GM21447 (cell line): ENCODE measurements around the gene OR6N2.

ENCODE experiments used
- ATAC-seq: cut with Tn5 transposase; IDR thresholded peaks from one replicate; pipeline ENCODE4 v1.9.1; 2021; ENCODE audit not compliant: unreplicated experiment

The OR6N2 gene

GRCh38 chr1:158781104-158781503 lies at the start of gene OR6N2:
TSS of gene OR6N2 (minus strand) at chr1:158781204. CDS start at chr1:158777635, 3,569 bp downstream.
- ATAC-seq: no peak

- peak; percentile 58 for ATAC-seq
Observed at GRCh38 chr1:158830074-158830677, 49.2 kb upstream of the OR6N2 start.

GRCh38 chr1:158821723-158822122 lies 40.7 kb upstream of the OR6N2 start:
- no peak for ATAC-seq

- no peak for ATAC-seq
Observed at GRCh38 chr1:158819461-158820443, 38.7 kb upstream of the OR6N2 start.

GRCh38 chr1:158818975-158819431 lies 38.0 kb upstream of the OR6N2 start:
- ATAC-seq: no peak

- no peak for ATAC-seq
Observed at GRCh38 chr1:158818560-158818959, 37.6 kb upstream of the OR6N2 start.

- ATAC-seq: no peak
Observed at GRCh38 chr1:158814970-158815369, 34.0 kb upstream of the OR6N2 start.

GRCh38 chr1:158813164-158813563 lies 32.2 kb upstream of the OR6N2 start:
- no peak for ATAC-seq

- no peak for ATAC-seq
Observed at GRCh38 chr1:158812336-158812735, 31.3 kb upstream of the OR6N2 start.

GRCh38 chr1:158810311-158810710 lies 29.3 kb upstream of the OR6N2 start:
- no peak for ATAC-seq

GRCh38 chr1:158809862-158810261 lies 28.9 kb upstream of the OR6N2 start:
- no peak for ATAC-seq

GRCh38 chr1:158809256-158809655 lies 28.3 kb upstream of the OR6N2 start:
- no peak for ATAC-seq

GRCh38 chr1:158806916-158807536 lies 26.0 kb upstream of the OR6N2 start:
- ATAC-seq: no peak

GRCh38 chr1:158803678-158804077 lies 22.7 kb upstream of the OR6N2 start:
- no peak for ATAC-seq

GRCh38 chr1:158801396-158801795 lies 20.4 kb upstream of the OR6N2 start:
- ATAC-seq: no peak

- no peak for ATAC-seq
Observed at GRCh38 chr1:158800526-158800925, 19.5 kb upstream of the OR6N2 start.

- ATAC-seq: no peak
Observed at GRCh38 chr1:158799689-158800088, 18.7 kb upstream of the OR6N2 start.

- no peak for ATAC-seq
Observed at GRCh38 chr1:158798531-158798930, 17.5 kb upstream of the OR6N2 start.

GRCh38 chr1:158794247-158794646 lies 13.2 kb upstream of the OR6N2 start:
- no peak for ATAC-seq

GRCh38 chr1:158793604-158794003 lies 12.6 kb upstream of the OR6N2 start:
- no peak for ATAC-seq
